HG02763 (cell line): ENCODE measurements around the gene PID1.

Experiments
- ATAC-seq: cut with Tn5 transposase; IDR thresholded peaks from one replicate; pipeline ENCODE4 v1.9.1; 2021; ENCODE audit warnings: mild to moderate bottlenecking, moderate library complexity; ENCODE audit not compliant: unreplicated experiment

PID1 gene

GRCh38 chr2:229037621-229038020, 233.5 kb downstream of the PID1 start:
- no peak for ATAC-seq

GRCh38 chr2:229033816-229034215, 237.3 kb downstream of the PID1 start:
- no peak for ATAC-seq

- no peak for ATAC-seq
Measured at GRCh38 chr2:229032608-229033234, 238.4 kb downstream of the PID1 start.

- ATAC-seq: no peak
Measured at GRCh38 chr2:229027353-229028105, 243.6 kb downstream of the PID1 start.

- no peak for ATAC-seq
Measured at GRCh38 chr2:229025653-229026052, 245.4 kb downstream of the PID1 start.

- ATAC-seq: no peak
Measured at GRCh38 chr2:229022652-229023051, 248.4 kb downstream of the PID1 start.

- no peak for ATAC-seq
Measured at GRCh38 chr2:229022071-229022470, 249.0 kb downstream of the PID1 start.

GRCh38 chr2:229009816-229010215, 261.3 kb downstream of the PID1 start:
- no peak for ATAC-seq

GRCh38 chr2:229003256-229003655, 267.8 kb downstream of the PID1 start:
- no peak for ATAC-seq

GRCh38 chr2:229001196-229001595, 269.9 kb downstream of the PID1 start:
- no peak for ATAC-seq

GRCh38 chr2:228999326-228999725, 271.8 kb downstream of the PID1 start:
- no peak for ATAC-seq

GRCh38 chr2:228988786-228989185, 282.3 kb downstream of the PID1 start:
- ATAC-seq: no peak

GRCh38 chr2:228987441-228988155, 283.5 kb downstream of the PID1 start:
- ATAC-seq: no peak

- ATAC-seq: no peak
Measured at GRCh38 chr2:228986961-228987360, 284.1 kb downstream of the PID1 start.

GRCh38 chr2:228983700-228984099, 287.4 kb downstream of the PID1 start:
- ATAC-seq: no peak

- ATAC-seq: no peak
Measured at GRCh38 chr2:228974169-228974568, 296.9 kb downstream of the PID1 start.
